Stomach (tissue), 4 donors: ENCODE results near the gene TCF7L1.

Experiments
- POLR2A ChIP-seq, 4 donors: fragments of 450-650 bp; IDR thresholded peaks; one replicate each; pipeline ENCODE4 v1.6.1; 2016; ENCODE audit warnings: antibody characterized with exemption in 4 of 4, control low read depth in 2 of 4, mild to moderate bottlenecking in 1 of 4, moderate library complexity in 1 of 4
- POLR2AphosphoS5 ChIP-seq, 3 donors: sonication (generic); formaldehyde crosslinking; IDR thresholded peaks; one replicate each; pipeline ENCODE4 v1.6.1; 2016; ENCODE audit warnings: antibody characterized with exemption in 3 of 3
- TF ChIP-seq, protein P1 (sequence below), 7 experiments: fragments of 450-650 bp in 4 of 7; fragments of 200-600 bp in 3 of 7; sonication (generic) in 3 of 7; IDR thresholded peaks; one replicate each; pipeline ENCODE4 v1.5.1; 2016 to 2019; ENCODE audit warnings: antibody characterized with exemption in 7 of 7, control low read depth in 2 of 7, mild to moderate bottlenecking in 1 of 7

DNA sequence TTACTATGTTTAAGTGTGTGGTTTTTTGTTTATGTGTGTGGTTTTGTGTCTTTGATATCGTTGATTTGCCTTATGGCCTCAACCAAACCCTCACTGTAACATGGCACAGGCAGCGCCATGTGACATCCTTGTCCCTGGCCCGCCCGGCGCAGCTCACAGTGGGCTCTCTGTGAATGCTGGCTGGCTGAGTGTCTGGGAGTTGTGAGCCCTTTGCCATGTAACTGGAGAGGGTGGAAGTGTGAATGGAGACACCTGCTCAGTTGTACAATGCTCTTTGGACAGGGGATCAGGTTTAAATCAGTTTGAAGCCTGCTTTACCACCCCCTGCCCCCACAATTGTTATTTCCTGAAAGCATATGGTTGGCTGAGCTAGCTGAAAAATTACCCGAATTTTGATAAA lies 41.8 kb downstream of the TCF7L1 start:
- TF ChIP-seq, protein P1, sequence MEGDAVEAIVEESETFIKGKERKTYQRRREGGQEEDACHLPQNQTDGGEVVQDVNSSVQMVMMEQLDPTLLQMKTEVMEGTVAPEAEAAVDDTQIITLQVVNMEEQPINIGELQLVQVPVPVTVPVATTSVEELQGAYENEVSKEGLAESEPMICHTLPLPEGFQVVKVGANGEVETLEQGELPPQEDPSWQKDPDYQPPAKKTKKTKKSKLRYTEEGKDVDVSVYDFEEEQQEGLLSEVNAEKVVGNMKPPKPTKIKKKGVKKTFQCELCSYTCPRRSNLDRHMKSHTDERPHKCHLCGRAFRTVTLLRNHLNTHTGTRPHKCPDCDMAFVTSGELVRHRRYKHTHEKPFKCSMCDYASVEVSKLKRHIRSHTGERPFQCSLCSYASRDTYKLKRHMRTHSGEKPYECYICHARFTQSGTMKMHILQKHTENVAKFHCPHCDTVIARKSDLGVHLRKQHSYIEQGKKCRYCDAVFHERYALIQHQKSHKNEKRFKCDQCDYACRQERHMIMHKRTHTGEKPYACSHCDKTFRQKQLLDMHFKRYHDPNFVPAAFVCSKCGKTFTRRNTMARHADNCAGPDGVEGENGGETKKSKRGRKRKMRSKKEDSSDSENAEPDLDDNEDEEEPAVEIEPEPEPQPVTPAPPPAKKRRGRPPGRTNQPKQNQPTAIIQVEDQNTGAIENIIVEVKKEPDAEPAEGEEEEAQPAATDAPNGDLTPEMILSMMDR (IDR thresholded peaks at IDR 0.05): no peak
- TF ChIP-seq POLR2AphosphoS5 (IDR thresholded peaks at IDR 0.05): no peak
- TF ChIP-seq POLR2A (IDR thresholded peaks at IDR 0.05): no peak
